K562 (cell line): ENCODE data around the gene MMRN2. TPM values are rescaled to one million over a fixed set of nuclear protein-coding genes. Genes with fewer than 3 reads are reported as not detected.

ENCODE experiments used
- ATAC-seq: fragments of 200-7000 bp; cut with Tn5 transposase; 3 replicates; pipeline ENCODE4 v1.9.1; 2020; ENCODE audit warnings: moderate library complexity
- BruUV-seq: library from RNA; stranded (reverse); fragments of 400-500 nt; replicated peaks from 2 replicates; lab custom pipeline; 2021; lab: Mats Ljungman, UMichigan
- CTCF ChIA-PET: fragments of 300-600 bp; formaldehyde crosslinking; extraction: SDS; loops from one replicate; lab custom pipeline; 2021; ENCODE audit warnings: low intra/inter-chr PET ratio; lab: Yijun Ruan, JAX
- POLR2A ChIA-PET: fragments of 300-600, 350-650 bp; sonication (Branson Sonifier 250); formaldehyde crosslinking; extraction: SDS; loops from one replicate; lab custom pipeline; 2021; ENCODE audit warnings: antibody characterized with exemption, inconsistent platforms; lab: Yijun Ruan, JAX
- DNase-seq, 4 experiments: peaks; one replicate each; pipeline versions ENCODE4 v3.0.0 to v3.0.0-alpha.2; 2011 to 2018; ENCODE audit warnings: low spot score in 3 of 4, mixed read lengths in 3 of 4; ENCODE audit errors: extremely low read depth in 1 of 4
- FAIRE-seq: peaks from 2 replicates; lab custom pipeline; 2011; peaks lifted over from hg19 to GRCh38; lab: Jason Lieb, UNC
- H2AFZ ChIP-seq: 2 replicates; pipeline ENCODE4 v1.6.0; 2011; ENCODE audit warnings: low read depth, low read length, control low read depth, inconsistent platforms
- H3K27ac ChIP-seq: fragments of 200-600 bp; 3 replicates; pipeline ENCODE4 v1.8.0; 2011; ENCODE audit warnings: low read depth, mild to moderate bottlenecking, control low read depth, inconsistent platforms, low read length, moderate library complexity, mixed read lengths; ENCODE audit errors: extremely low read depth
- H3K27me3 ChIP-seq, 2 experiments: fragments of 300-600 bp in 1 of 2; 2 replicates in 1 of 2; 3 replicates in 1 of 2; pipeline versions ENCODE4 v1.6.0 to v1.8.0; 2011; ENCODE audit warnings: inconsistent platforms in 2 of 2, low read length in 2 of 2, mild to moderate bottlenecking in 1 of 2, mixed read lengths in 1 of 2, moderate library complexity in 1 of 2; ENCODE audit not compliant: control insufficient read depth in 2 of 2, insufficient read depth in 2 of 2
- H3K36me3 ChIP-seq: fragments of 300-600 bp; 3 replicates; pipeline ENCODE4 v1.8.0; 2011; ENCODE audit warnings: mild to moderate bottlenecking, low read length, inconsistent platforms; ENCODE audit not compliant: control insufficient read depth, insufficient read depth
- H3K4me1 ChIP-seq, 2 experiments: fragments of 200-600 bp in 1 of 2; replicated peaks in 1 of 2; 2 replicates in 1 of 2; 3 replicates in 1 of 2; pipeline versions ENCODE4 v1.5.1 to v1.8.0; 2011; ENCODE audit warnings: inconsistent platforms in 2 of 2, low read length in 2 of 2, mild to moderate bottlenecking in 1 of 2, mixed read lengths in 1 of 2, moderate library complexity in 1 of 2; ENCODE audit not compliant: control insufficient read depth in 2 of 2, insufficient read depth in 2 of 2
- H3K4me2 ChIP-seq: 2 replicates; pipeline ENCODE4 v1.6.1; 2011; ENCODE audit warnings: low read length, control low read depth, inconsistent platforms, mixed read lengths; ENCODE audit not compliant: insufficient read depth
- H3K4me3 ChIP-seq: fragments of 200-600 bp; sonication (generic), shearing (Covaris generic); 2 replicates; pipeline ENCODE4 v1.5.1; 2016; ENCODE audit warnings: control low read depth, inconsistent platforms
- H3K79me2 ChIP-seq: fragments of 200-600 bp; 3 replicates; pipeline ENCODE4 v1.8.0; 2011; ENCODE audit warnings: low read length, inconsistent platforms; ENCODE audit not compliant: control insufficient read depth, insufficient read depth
- H3K9ac ChIP-seq, 2 experiments: 2 replicates each; pipeline versions ENCODE4 v1.6.0 to v1.6.1; 2011; ENCODE audit warnings: low read depth in 2 of 2, low read length in 2 of 2, control low read depth in 1 of 2, inconsistent platforms in 1 of 2, mild to moderate bottlenecking in 1 of 2, mixed read lengths in 1 of 2; ENCODE audit not compliant: insufficient read depth in 1 of 2
- H3K9me1 ChIP-seq: one replicate; pipeline ENCODE4 v1.6.0; 2011; ENCODE audit warnings: inconsistent platforms, mild to moderate bottlenecking, low read length, moderate library complexity; ENCODE audit not compliant: control insufficient read depth, insufficient read depth
- H3K9me3 ChIP-seq: replicated peaks from 2 replicates; pipeline ENCODE4 v1.5.1; 2011; ENCODE audit warnings: low read depth, low read length, inconsistent platforms; ENCODE audit not compliant: control insufficient read depth, insufficient read depth
- H4K20me1 ChIP-seq: replicated peaks from 2 replicates; pipeline ENCODE4 v1.6.1; 2011; ENCODE audit warnings: low read length, inconsistent platforms, mixed read lengths; ENCODE audit not compliant: control insufficient read depth, insufficient read depth
- ETV5 ChIP-seq: sonication (generic); formaldehyde crosslinking; IDR thresholded peaks from 2 replicates; pipeline ENCODE4 v1.4.0; 2020; ENCODE audit warnings: low read depth, mild to moderate bottlenecking, missing genetic modification reagents
- HBP1 ChIP-seq: fragments of 450-650 bp; formaldehyde crosslinking; IDR thresholded peaks from 2 replicates; pipeline ENCODE4 v1.4.0; 2022; ENCODE audit warnings: missing genetic modification characterization
- HDAC6 ChIP-seq: IDR thresholded peaks from 2 replicates; pipeline ENCODE4 v1.6.1; 2012; ENCODE audit warnings: low read depth, mild to moderate bottlenecking, control low read depth, inconsistent platforms, low read length, moderate library complexity
- LARP7 ChIP-seq: fragments of 450-650 bp; IDR thresholded peaks from 2 replicates; pipeline ENCODE4 v1.6.1; 2016
- LCOR ChIP-seq: sonication (generic); formaldehyde crosslinking; IDR thresholded peaks from 2 replicates; pipeline ENCODE4 v1.8.0; 2022; ENCODE audit warnings: mild to moderate bottlenecking, missing genetic modification reagents
- SRSF1 ChIP-seq: fragments of 200-400 bp; formaldehyde crosslinking; IDR thresholded peaks from 2 replicates; pipeline ENCODE4 v1.6.1; 2017; ENCODE audit warnings: mild to moderate bottlenecking, low read depth, low read length, moderate library complexity
- STAT5A ChIP-seq: IDR thresholded peaks from 2 replicates; pipeline ENCODE4 v1.6.1; 2012; ENCODE audit warnings: low read length, inconsistent platforms, borderline replicate concordance
- ZBTB34 ChIP-seq: fragments of 250-450 bp; sonication (Bioruptor Pico); IDR thresholded peaks from 2 replicates; pipeline ENCODE4 v1.8.0; 2021; ENCODE audit warnings: mild to moderate bottlenecking, moderate library complexity
- ZC3H8 ChIP-seq: fragments of 450-650 bp; IDR thresholded peaks from 2 replicates; pipeline ENCODE4 v1.6.1; 2017
- ZNF121 ChIP-seq: sonication (generic); formaldehyde crosslinking; conservative IDR thresholded peaks from 2 replicates; pipeline ENCODE4 v1.8.0; 2022; ENCODE audit warnings: missing genetic modification reagents
- ZNF175 ChIP-seq: fragments of 200-800 bp; sonication (Bioruptor generic); IDR thresholded peaks from 2 replicates; pipeline ENCODE4 v1.6.1; 2016; ENCODE audit warnings: low read depth, mild to moderate bottlenecking, missing genetic modification characterization, missing compliant biosample characterization
- ZNF512 ChIP-seq: IDR thresholded peaks from 2 replicates; pipeline ENCODE4 v1.6.1; 2016; ENCODE audit warnings: missing genetic modification characterization, missing compliant biosample characterization
- WGBS: fragments of 100-300 bp; shearing (Covaris generic); methylation state at CpG from one replicate; pipeline ENCODE4 v1.1.6; 2016; ENCODE audit warnings: low coverage, mixed read lengths; ENCODE audit not compliant: insufficient coverage; ENCODE audit errors: missing lambda C conversion rate; 5-methylcytosine and 5-hydroxymethylcytosine counted together
- in situ Hi-C: fragments of 300-500 bp; cut with MboI; formaldehyde crosslinking; loops from 4 replicates; pipeline ENCODE4 v1.15.0; 2018; ENCODE audit warnings: inconsistent platforms, mixed read lengths
- intact Hi-C: fragments of 100-400 bp; cut with micrococcal nuclease; formaldehyde crosslinking; loops from 2 replicates; pipeline ENCODE4 v1.14.2; 2022
- polyA plus RNA-seq, 8 experiments: library from polyadenylated mRNA; depleted of rRNA in 4 of 8; stranded (reverse) in 5 of 8; unstranded in 3 of 8; fragments of >200 nt; fragmentation: Nextera tagmentation in 2 of 8; fragmentation: Illumina TruSeq in 1 of 8; extraction: Ambion mirVana in 2 of 8; extraction: Trizol in 1 of 8; gene quantifications; 2 replicates each; pipeline versions ENCODE4 v1.2.1 to v1.2.3, GENCODE V29; 2011 to 2014; ENCODE audit warnings: inconsistent platforms in 1 of 8, missing spikeins in 1 of 8
- total RNA-seq, 7 experiments: library from RNA; depleted of rRNA in 6 of 7; stranded (reverse); fragments of >200 nt in 6 of 7; fragmentation: Illumina TruSeq in 2 of 7; extraction: Trizol in 2 of 7; gene quantifications; 2 replicates each; pipeline versions ENCODE4 v1.2.1 to v1.2.3, GENCODE V29; 2011 to 2021; ENCODE audit warnings: low replicate concordance in 1 of 7

Gene MMRN2
- total and polyA plus RNA-seq, 9 of the 15 experiments (the other 6 are each of a cell fraction or from before 2014, with no cell fraction given) = 0.07 to 2.0 (median 1.2) TPM

GRCh38 chr10:86952106-86952505 lies 5.3 kb downstream of the MMRN2 start:
- Histone ChIP-seq H3K4me3 (no peak overlapping the region), H3K27ac (no peak overlapping the region), H3K9me1 (no peaks in the 10 kb centered on the region), H4K20me1 (no peaks in the 10 kb centered on the region), H2AFZ (no peak overlapping the region), H3K9ac (no peak overlapping the region), H3K36me3 (no peaks in the 10 kb centered on the region), H3K27me3 (no peaks in the 10 kb centered on the region), H3K4me2 (no peak overlapping the region), H3K4me1 (peaks cover 33% of the 10 kb centered on the region in 2 experiments), H3K79me2 (no peaks in the 10 kb centered on the region), H3K9me3 (0 out of 2 replicates have a peak, but pooled peaks cover 3% of the 10 kb centered on the region)
- ATAC-seq = no peak
- BruUV-seq = no TSS peak
- no peak for DNase-seq
- no peak for FAIRE-seq
- intact Hi-C loops (no loop called here), in situ Hi-C loops (no loop called here)
- TF ChIP-seq LARP7 (no peak), ETV5 (CRISPR knock-in tag) (no peak), STAT5A (no peak), ZNF175 (CRISPR knock-in tag) (no peak), ZC3H8 (no peak), HDAC6 (no peak), ZNF121 (CRISPR knock-in tag) (no peak), HBP1 (CRISPR knock-in tag) (no peak), LCOR (CRISPR knock-in tag) (no peak), SRSF1 (no peak), ZNF512 (tag) (no peak), ZBTB34 (CRISPR knock-in tag) (no peak)
- ChIA-PET CTCF (no interaction called here), POLR2A (no interaction called here)
- WGBS = 78% methylated on average over 6 of the region's 7 CpGs
